DOHH2 (cell line): ENCODE data around the gene ITIH2.

Source experiments
- CTCF ChIP-seq: fragments of 200-600 bp; sonication (generic); IDR thresholded peaks from one replicate; pipeline ENCODE4 v1.5.1; 2014; ENCODE audit warnings: antibody characterized with exemption, mild to moderate bottlenecking, low read depth, low read length; ENCODE audit not compliant: poor library complexity, severe bottlenecking
- EZH2phosphoT487 ChIP-seq: fragments of 200-600 bp; sonication (generic); IDR thresholded peaks from 2 replicates; pipeline ENCODE4 v1.6.1; 2017; ENCODE audit warnings: borderline replicate concordance, mild to moderate bottlenecking, antibody characterized with exemption, low read length, moderate library complexity, mixed read lengths

- TF ChIP-seq CTCF (no peak), EZH2phosphoT487 (no peak)
These were observed 41.2 kb downstream of the ITIH2 start for GRCh38 chr10:7744307-7744706.
